ENCODE measurements around the gene PTPRT.

PTPRT gene

DNA sequence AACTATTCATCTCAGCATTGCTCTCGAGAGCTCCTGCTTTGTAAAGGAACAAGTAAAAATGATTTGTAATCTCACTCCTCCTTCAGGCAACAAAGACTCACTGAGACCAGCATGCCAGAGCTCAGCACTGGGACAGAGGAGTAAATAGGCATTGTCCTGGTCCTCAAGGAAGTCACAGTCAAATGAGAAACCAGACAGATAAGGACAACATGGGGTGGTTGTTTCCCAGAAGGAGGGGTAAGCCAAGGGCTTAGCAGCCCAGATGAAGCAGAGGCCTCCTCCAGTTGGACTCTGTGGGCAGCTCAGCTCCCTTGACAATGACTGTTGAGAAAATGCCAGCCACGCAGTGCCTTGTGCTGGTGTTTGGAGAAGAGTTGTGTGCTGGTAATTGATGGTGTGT, 1145.8 kb downstream of the PTPRT start:
- no peak for DNase-seq (ENCODE audit: low spot score)

DNA sequence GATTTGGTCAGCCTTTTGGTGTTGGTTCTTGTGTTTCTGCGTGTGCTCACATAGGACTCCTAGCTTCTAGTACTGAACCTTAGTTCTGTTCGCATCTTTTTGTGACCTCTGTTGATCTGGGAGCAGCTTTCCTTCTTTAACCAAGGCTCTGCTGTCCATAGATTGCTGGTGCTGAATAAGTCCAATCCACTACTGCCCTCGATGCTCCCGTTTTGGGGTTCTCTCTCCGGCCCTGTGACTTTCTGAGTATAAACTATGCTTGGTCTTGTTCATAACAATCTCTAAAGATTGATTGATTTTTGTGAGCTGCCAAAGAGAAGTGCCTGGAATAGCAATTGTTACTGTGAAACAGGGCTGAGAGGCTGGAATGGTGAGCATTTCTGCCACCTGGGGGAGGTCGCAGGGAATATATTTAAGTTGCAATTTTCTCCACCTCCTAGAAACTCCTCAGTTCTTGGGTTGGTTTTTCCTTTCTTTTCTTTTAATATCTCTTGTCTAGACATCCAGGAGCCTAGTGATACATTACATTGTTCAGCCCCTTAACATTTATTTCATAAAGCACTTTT, 1148.6 kb downstream of the PTPRT start:
- DNase-seq (ENCODE audit: low spot score): no peak

DNA sequence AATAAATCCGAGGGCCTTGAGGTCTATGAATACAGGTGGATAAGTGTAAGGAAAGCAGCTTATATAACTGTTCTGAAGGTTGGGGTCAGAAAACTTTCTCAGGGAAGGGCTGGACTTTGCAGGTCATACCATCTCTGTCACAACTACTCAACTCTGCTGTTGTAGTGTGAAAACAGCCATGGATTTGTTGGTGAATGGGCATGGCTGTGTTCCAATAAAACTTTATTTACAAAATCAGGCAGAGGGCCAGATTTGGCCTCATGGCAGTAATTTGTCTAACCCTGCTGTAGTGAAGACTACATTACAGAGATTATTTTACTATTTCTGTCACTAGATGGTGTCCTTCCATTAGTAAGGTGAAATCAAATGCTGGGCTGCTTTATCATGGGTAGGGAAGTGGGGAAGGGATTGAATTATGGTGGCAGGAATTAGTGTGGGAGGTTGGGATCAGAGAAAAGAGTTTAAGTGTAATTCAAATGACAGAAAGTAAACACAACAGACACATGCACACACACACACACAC, 1161.9 kb downstream of the PTPRT start:
- no peak for DNase-seq (ENCODE audit: low spot score)

DNA sequence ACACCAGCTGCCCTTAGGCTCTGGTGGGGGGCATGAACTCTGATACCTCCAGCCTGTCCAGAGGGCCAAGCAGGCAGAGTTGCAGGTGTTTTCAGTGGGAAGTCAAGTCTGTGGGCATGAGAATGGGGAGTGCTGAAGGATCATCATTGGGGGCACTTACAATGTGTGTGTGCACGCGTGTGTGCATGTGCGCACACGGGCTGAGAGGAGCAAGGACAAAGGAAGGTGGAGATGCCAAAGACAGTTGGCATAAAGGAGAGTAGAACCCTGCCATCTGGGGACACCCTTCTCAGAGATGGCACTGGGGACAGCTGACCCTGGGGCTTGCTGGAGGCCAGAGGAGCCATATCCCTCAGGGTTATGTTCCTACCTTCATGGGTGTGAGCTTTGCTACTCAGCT, 1163.1 kb downstream of the PTPRT start:
- DNase-seq (ENCODE audit: low spot score): no peak

DNA sequence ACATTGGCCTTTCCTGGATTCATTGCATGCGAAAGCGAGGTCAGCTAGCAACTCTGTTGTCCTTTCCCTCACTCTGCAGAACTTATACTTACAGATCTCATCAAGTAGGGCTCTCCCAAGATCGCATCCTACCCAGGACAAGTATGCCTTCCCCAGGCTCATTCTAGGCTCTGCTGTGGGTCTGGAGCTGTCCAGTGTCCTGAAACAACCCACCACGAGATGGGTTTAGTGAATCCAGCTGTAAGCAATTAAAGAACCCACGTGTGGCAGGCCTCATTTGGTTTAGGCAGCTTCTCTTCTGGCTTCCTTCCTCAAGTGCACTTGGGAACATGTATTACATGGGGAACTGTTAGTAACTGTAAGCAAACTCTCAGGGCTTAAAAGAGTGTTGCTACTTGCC, 1165.1 kb downstream of the PTPRT start:
- no peak for DNase-seq (ENCODE audit: low spot score)

Data from hematopoietic multipotent progenitor cell treated with erythropoietin and hydrocortisone succinate and interleukin-3 and kit ligand, for 17 days (in vitro differentiated cells).